ENCODE measurements around the gene LTF. TPM values are rescaled to one million over a fixed set of nuclear protein-coding genes. Genes with fewer than 3 reads are reported as not detected.
"Not testable (repeated sequence)": the region's sequence is repeated elsewhere in the genome, so short reads cannot be mapped to it uniquely, and the experiment has no call there.

Gene LTF
- total and polyA plus RNA-seq, 4 donors: 0.13 to 5.5 (median 1.9) TPM

DNA sequence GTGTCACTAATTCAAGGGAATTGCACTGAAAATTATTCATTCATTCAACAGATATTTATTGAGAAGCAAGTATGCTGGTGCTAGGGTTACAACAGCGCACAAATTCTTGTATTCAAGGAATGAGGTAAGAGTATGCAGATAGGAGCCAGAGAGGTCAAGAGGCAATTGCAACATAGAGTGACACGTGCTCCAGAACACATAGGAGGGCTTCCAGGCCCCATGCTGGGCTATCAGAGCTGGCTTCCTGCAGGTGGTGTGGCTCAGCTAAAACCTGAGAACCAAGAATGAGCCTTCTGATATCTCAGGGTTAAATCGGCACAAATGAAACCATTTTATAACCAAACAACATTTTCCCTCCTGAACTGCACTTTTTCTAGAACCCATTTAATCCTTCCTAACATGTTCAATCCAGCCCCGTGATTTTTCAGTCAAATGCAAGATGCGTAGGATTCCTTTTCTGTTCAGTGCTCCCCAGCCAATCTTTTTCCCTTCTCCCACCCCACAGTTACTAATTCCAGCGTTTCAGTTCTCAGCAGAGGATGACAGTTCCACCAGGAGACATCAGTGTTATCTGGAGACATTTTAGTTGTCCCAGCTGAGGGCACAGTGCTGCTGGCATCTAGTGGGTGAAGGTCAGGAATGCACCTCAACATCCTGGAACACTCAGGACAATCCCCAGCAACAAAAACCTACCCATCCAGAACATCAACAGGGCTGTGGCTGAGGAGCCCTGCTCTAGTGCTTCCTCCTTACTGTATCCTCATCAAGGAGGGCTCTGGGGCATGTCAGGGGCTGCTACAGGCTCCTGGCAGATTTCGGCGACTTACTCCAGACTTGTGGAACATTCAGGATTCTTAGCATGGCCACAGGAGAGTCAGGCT, 70.9 kb downstream of the LTF start:
- intact Hi-C loops (cut with DNase I): no loop called here
- WGBS, 2 donors: 76 to 79% methylated on average over 8 of the region's 8 CpGs
- H3K4me1 ChIP-seq (ENCODE audit: control insufficient read depth in 1 of 2, insufficient read depth in 2 of 2, low read length in 2 of 2): no peaks in the 10 kb centered on the region

DNA sequence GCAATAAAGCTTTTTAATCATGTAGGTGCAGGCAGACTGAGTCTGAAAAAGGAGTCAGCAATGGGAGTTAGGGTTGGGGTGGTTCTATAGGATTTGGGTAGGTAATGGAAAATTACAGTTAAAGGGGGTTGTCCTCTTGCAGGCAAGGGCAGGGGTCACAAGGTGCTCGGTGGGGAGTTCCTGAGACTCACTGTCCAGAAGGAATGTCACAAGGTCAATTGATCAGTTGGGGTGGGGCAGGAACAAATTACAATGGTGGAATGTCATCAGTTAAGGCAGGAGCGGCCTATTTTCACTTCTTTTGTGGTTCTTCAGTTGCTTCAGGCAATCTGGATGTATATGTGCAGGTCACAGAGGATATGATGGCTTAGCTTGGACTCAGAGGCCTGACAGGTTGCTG, 71.7 kb downstream of the LTF start:
- no peak for DNase-seq
- no peak overlapping the region for H3K4me3 ChIP-seq (ENCODE audit: low read length in 2 of 2)
- H3K27ac ChIP-seq (ENCODE audit: low read depth in 1 of 2, low read length in 2 of 2): no peak overlapping the region
- no peaks in the 10 kb centered on the region for H3K9me3 ChIP-seq (ENCODE audit: control insufficient read depth, low read length)
- no peaks in the 10 kb centered on the region for H3K4me1 ChIP-seq (ENCODE audit: control insufficient read depth in 1 of 2, insufficient read depth in 2 of 2, low read length in 2 of 2)
- peaks cover 0 to 2% of the 10 kb centered on the region in 2 donors for H3K27me3 ChIP-seq (ENCODE audit: control insufficient read depth in 1 of 2, insufficient read depth in 2 of 2, low read length in 1 of 2)
- intact Hi-C loops (cut with DNase I): no loop called here
- no peaks in the 10 kb centered on the region for H3K36me3 ChIP-seq (ENCODE audit: control insufficient read depth in 1 of 2, insufficient read depth in 2 of 2, low read length in 1 of 2)
- ATAC-seq (ENCODE audit: low FRiP score): no peak
- WGBS, 2 donors: 82 to 83% methylated on average over 2 of the region's 2 CpGs

More for the DNA sequence above, 70.9 kb downstream of the LTF start:
- H3K9me3 ChIP-seq (ENCODE audit: control insufficient read depth, low read length): no peaks in the 10 kb centered on the region
- no peak for DNase-seq
- ATAC-seq (ENCODE audit: low FRiP score): no peak
- no peaks in the 10 kb centered on the region for H3K36me3 ChIP-seq (ENCODE audit: control insufficient read depth in 1 of 2, insufficient read depth in 2 of 2, low read length in 1 of 2)
- no peak overlapping the region for H3K4me3 ChIP-seq (ENCODE audit: low read length in 2 of 2)
- peaks cover 0 to 2% of the 10 kb centered on the region in 2 donors for H3K27me3 ChIP-seq (ENCODE audit: control insufficient read depth in 1 of 2, insufficient read depth in 2 of 2, low read length in 1 of 2)
- no peak overlapping the region for H3K27ac ChIP-seq (ENCODE audit: low read depth in 1 of 2, low read length in 2 of 2)

DNA sequence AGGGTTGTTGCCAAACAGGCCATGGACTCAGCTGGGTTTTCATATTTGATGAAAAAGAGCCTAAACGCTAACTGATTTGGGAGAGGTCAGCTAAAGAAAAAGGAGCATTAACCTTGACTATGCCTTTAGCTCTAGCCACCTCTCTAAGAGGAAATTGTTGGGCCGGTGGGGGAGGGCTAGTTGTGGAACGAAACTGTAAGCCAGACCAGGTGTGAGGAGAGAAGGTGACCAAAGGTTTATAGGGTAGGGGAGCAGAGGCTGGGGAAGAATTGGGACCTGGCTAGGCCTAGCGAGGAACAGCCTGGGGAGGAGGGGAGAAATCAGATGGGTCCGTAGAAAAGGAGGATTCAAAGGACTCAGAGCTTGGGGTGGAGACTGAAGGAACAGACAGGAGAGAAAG, 73.2 kb downstream of the LTF start:
- ATAC-seq (ENCODE audit: low FRiP score); H3K27me3 ChIP-seq (ENCODE audit: control insufficient read depth in 1 of 2, insufficient read depth in 2 of 2, low read length in 1 of 2); H3K4me3 ChIP-seq (ENCODE audit: low read length in 2 of 2); H3K27ac ChIP-seq (ENCODE audit: low read depth in 1 of 2, low read length in 2 of 2); intact Hi-C loops (cut with DNase I); H3K4me1 ChIP-seq (ENCODE audit: control insufficient read depth in 1 of 2, insufficient read depth in 2 of 2, low read length in 2 of 2); DNase-seq; H3K9me3 ChIP-seq (ENCODE audit: control insufficient read depth, low read length); H3K36me3 ChIP-seq (ENCODE audit: control insufficient read depth in 1 of 2, insufficient read depth in 2 of 2, low read length in 1 of 2): not testable (repeated sequence)
- WGBS, 2 donors: 88 to 91% methylated on average over 5 of the region's 5 CpGs

GRCh38 chr3:46389306-46389705, 75.4 kb downstream of the LTF start:
- 77 to 80% methylated on average over 6 of the region's 6 CpGs for whole genome bisulfite sequencing, 2 donors
- H3K27me3 ChIP-seq (ENCODE audit: control insufficient read depth in 1 of 2, insufficient read depth in 2 of 2, low read length in 1 of 2): peaks cover 0 to 3% of the 10 kb centered on the region in 2 donors

GRCh38 chr3:46388847-46389246, 75.9 kb downstream of the LTF start:
- H3K36me3 ChIP-seq (ENCODE audit: control insufficient read depth in 1 of 2, insufficient read depth in 2 of 2, low read length in 1 of 2); H3K27me3 ChIP-seq (ENCODE audit: control insufficient read depth in 1 of 2, insufficient read depth in 2 of 2, low read length in 1 of 2); H3K27ac ChIP-seq (ENCODE audit: low read depth in 1 of 2, low read length in 2 of 2); ATAC-seq (ENCODE audit: low FRiP score); H3K4me1 ChIP-seq (ENCODE audit: control insufficient read depth in 1 of 2, insufficient read depth in 2 of 2, low read length in 2 of 2); intact Hi-C loops (cut with DNase I); H3K4me3 ChIP-seq (ENCODE audit: low read length in 2 of 2); H3K9me3 ChIP-seq (ENCODE audit: control insufficient read depth, low read length); DNase-seq: not testable (repeated sequence)
- 90 to 93% methylated on average over 4 of the region's 4 CpGs for WGBS, 2 donors

More at GRCh38 chr3:46389306-46389705, 75.4 kb downstream of the LTF start:
- Histone ChIP-seq H3K36me3 (ENCODE audit: control insufficient read depth in 1 of 2, insufficient read depth in 2 of 2, low read length in 1 of 2) (no peaks in the 10 kb centered on the region), H3K27ac (ENCODE audit: low read depth in 1 of 2, low read length in 2 of 2) (no peak overlapping the region), H3K9me3 (ENCODE audit: control insufficient read depth, low read length) (peaks cover 3% of the 10 kb centered on the region), H3K4me1 (ENCODE audit: control insufficient read depth in 1 of 2, insufficient read depth in 2 of 2, low read length in 2 of 2) (no peaks in the 10 kb centered on the region), H3K4me3 (ENCODE audit: low read length in 2 of 2) (no peak overlapping the region)
- ATAC-seq (ENCODE audit: low FRiP score) (no peak), DNase-seq (no peak)
- intact Hi-C loops (cut with DNase I): no loop called here

DNA sequence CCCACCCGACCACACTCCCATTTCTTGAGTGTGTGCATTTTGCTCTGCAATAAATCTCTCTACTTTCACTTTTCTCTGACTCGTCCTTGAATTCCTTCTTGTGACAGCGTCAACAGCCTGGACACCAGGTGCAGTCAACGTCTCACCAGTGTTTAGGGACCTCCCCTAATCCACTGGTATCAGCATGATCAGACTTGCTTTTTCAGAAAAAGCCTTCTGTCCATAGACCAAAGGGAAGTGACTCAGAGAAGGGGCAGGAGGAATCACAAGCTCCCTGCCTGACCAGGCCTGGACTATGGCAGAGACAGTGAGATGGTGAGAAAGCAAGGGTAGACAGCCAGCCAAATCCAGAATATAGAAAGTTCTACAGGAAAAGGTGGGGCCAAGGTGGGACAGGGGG, 78.5 kb downstream of the LTF start:
- H3K9me3 ChIP-seq (ENCODE audit: control insufficient read depth, low read length): peaks cover 3% of the 10 kb centered on the region
- H3K4me3 ChIP-seq (ENCODE audit: low read length in 2 of 2): no peak overlapping the region
- intact Hi-C loops (cut with DNase I): no loop called here
- no peak overlapping the region for H3K27ac ChIP-seq (ENCODE audit: low read depth in 1 of 2, low read length in 2 of 2)
- no peaks in the 10 kb centered on the region for H3K36me3 ChIP-seq (ENCODE audit: control insufficient read depth in 1 of 2, insufficient read depth in 2 of 2, low read length in 1 of 2)
- DNase-seq (no peak), ATAC-seq (ENCODE audit: low FRiP score) (no peak)
- no peaks in the 10 kb centered on the region for H3K4me1 ChIP-seq (ENCODE audit: control insufficient read depth in 1 of 2, insufficient read depth in 2 of 2, low read length in 2 of 2)
- H3K27me3 ChIP-seq (ENCODE audit: control insufficient read depth in 1 of 2, insufficient read depth in 2 of 2, low read length in 1 of 2): peaks cover 0 to 3% of the 10 kb centered on the region in 2 donors
- WGBS, 2 donors: 58 to 67% methylated on average over 4 of the region's 4 CpGs

Other genes with a start within 250 kb of the LTF start
- gene CCR3, start 222.4 kb downstream of the LTF start, total RNA-seq: under 1 TPM in 1 of 2 donors, not detected in 1; 0.29 TPM
- not detected for gene CCR3, start 222.4 kb downstream of the LTF start, polyA plus RNA-seq
- 1 to 10 TPM; 2.8 to 6.2 TPM for gene CCR2, start 110.8 kb downstream of the LTF start, total RNA-seq
- gene CCR2, start 110.8 kb downstream of the LTF start, polyA plus RNA-seq: under 1 TPM in 1 of 2 donors, not detected in 1; 0.18 TPM
- 1 to 10 TPM; 4.1 to 5.7 TPM for gene CCR5, start 94.0 kb downstream of the LTF start, total RNA-seq
- gene CCR5, start 94.0 kb downstream of the LTF start, polyA plus RNA-seq: 1 to 10 TPM in 1 of 2 donors, under 1 TPM in 1; 0.05 to 2.1 TPM
- 1 to 10 TPM; 3.1 to 5.1 TPM for gene CCRL2, start 57.6 kb downstream of the LTF start, total RNA-seq
- 1 to 10 TPM in 1 of 2 donors, under 1 TPM in 1; 0.59 to 1.8 TPM for gene CCRL2, start 57.6 kb downstream of the LTF start, polyA plus RNA-seq
- gene RTP3, start 33.1 kb upstream of the LTF start, total RNA-seq: not detected
- gene RTP3, start 33.1 kb upstream of the LTF start, polyA plus RNA-seq: not detected
- gene LRRC2, start 101.4 kb upstream of the LTF start, total RNA-seq: 1 to 10 TPM in 1 of 2 donors, under 1 TPM in 1; 0.78 to 8.8 TPM
- under 1 TPM; 0.03 to 0.13 TPM for gene LRRC2, start 101.4 kb upstream of the LTF start, polyA plus RNA-seq
- gene FAM240A, start 147.6 kb upstream of the LTF start, total RNA-seq: not detected
- gene FAM240A, start 147.6 kb upstream of the LTF start, polyA plus RNA-seq: not detected
- gene ALS2CL, start 228.8 kb upstream of the LTF start, total RNA-seq: 10 to 100 TPM; 21.0 to 28.7 TPM
- gene ALS2CL, start 228.8 kb upstream of the LTF start, polyA plus RNA-seq: 10 to 100 TPM in 1 of 2 donors, 1 to 10 TPM in 1; 3.8 to 40.7 TPM
- gene TMIE, start 236.5 kb upstream of the LTF start, total RNA-seq: under 1 TPM; 0.55 to 0.99 TPM
- under 1 TPM; 0.75 to 1.00 TPM for gene TMIE, start 236.5 kb upstream of the LTF start, polyA plus RNA-seq

Measured in aorta (tissue), 5 donors.